SK-N-SH (cell line): ENCODE results near the gene AVPI1. TPM values are rescaled to one million over a fixed set of nuclear protein-coding genes. Genes with fewer than 3 reads are reported as not detected.
"Not testable (repeated sequence)": the region's sequence is repeated elsewhere in the genome, so short reads cannot be mapped to it uniquely, and the experiment has no call there.

Source experiments
- CTCF ChIA-PET: fragments of 300-600, 350-600 bp; formaldehyde crosslinking; extraction: SDS; loops from one replicate; lab custom pipeline; 2021; lab: Yijun Ruan, JAX
- POLR2A ChIA-PET: fragments of 350-600 bp; sonication (Branson Sonifier 250); formaldehyde crosslinking; extraction: SDS; loops from one replicate; lab custom pipeline; 2020; ENCODE audit warnings: antibody characterized with exemption, inconsistent platforms; lab: Yijun Ruan, JAX
- DNase-seq: peaks from one replicate; pipeline ENCODE4 v3.0.0; 2012
- H2AFZ ChIP-seq: fragments of 200-600 bp; sonication (generic); 2 replicates; pipeline ENCODE4 v1.8.1; 2016; ENCODE audit warnings: antibody characterized with exemption, mild to moderate bottlenecking, low read depth
- H3F3A ChIP-seq: fragments of 200-600 bp; sonication (generic); replicated peaks from 2 replicates; pipeline ENCODE3; 2016; ENCODE audit warnings: antibody characterized with exemption, mild to moderate bottlenecking; ENCODE audit not compliant: insufficient read depth
- H3K27ac ChIP-seq, 2 experiments: fragments of 200-500 bp in 1 of 2; fragments of 200-600 bp in 1 of 2; sonication (Bioruptor generic) in 1 of 2; sonication (generic), shearing (Covaris generic) in 1 of 2; 2 replicates each; pipeline versions ENCODE4 v1.5.1 to v1.6.1; 2014 to 2016; ENCODE audit warnings: low read depth in 2 of 2, inconsistent platforms in 1 of 2, low read length in 1 of 2, mild to moderate bottlenecking in 1 of 2, mixed read lengths in 1 of 2
- H3K27me3 ChIP-seq: fragments of 200-600 bp; sonication (generic), shearing (Covaris generic); 2 replicates; pipeline ENCODE4 v1.6.1; 2016; ENCODE audit warnings: mixed run types; ENCODE audit not compliant: insufficient read depth
- H3K36me3 ChIP-seq, 2 experiments: fragments of 200-500 bp in 1 of 2; fragments of 200-600 bp in 1 of 2; sonication (Bioruptor generic) in 1 of 2; sonication (generic) in 1 of 2; replicated peaks in 1 of 2; 2 replicates each; pipeline versions ENCODE3 to v1.5.1; 2014 to 2016; ENCODE audit warnings: low read length in 1 of 2, mild to moderate bottlenecking in 1 of 2; ENCODE audit not compliant: insufficient read depth in 2 of 2, control insufficient read depth in 1 of 2
- H3K4me1 ChIP-seq, 2 experiments: fragments of 200-500 bp in 1 of 2; fragments of 200-600 bp in 1 of 2; sonication (Bioruptor generic) in 1 of 2; sonication (generic), shearing (Covaris generic) in 1 of 2; 2 replicates each; pipeline versions ENCODE4 v1.5.1 to v1.6.1; 2014 to 2016; ENCODE audit warnings: low read depth in 1 of 2, low read length in 1 of 2, mixed run types in 1 of 2; ENCODE audit not compliant: insufficient read depth in 2 of 2, control insufficient read depth in 1 of 2
- H3K4me2 ChIP-seq: fragments of 200-600 bp; sonication (generic), shearing (Covaris generic); 2 replicates; pipeline ENCODE4 v1.6.1; 2017; ENCODE audit warnings: mixed run types
- H3K4me3 ChIP-seq, 2 experiments: fragments of 200-500 bp in 1 of 2; fragments of 200-600 bp in 1 of 2; sonication (Bioruptor generic) in 1 of 2; sonication (generic), shearing (Covaris generic) in 1 of 2; 2 replicates each; pipeline versions ENCODE4 v1.5.1 to v1.8.1; 2014 to 2016; ENCODE audit warnings: low read depth in 2 of 2, inconsistent platforms in 1 of 2, low read length in 1 of 2, mild to moderate bottlenecking in 1 of 2, mixed read lengths in 1 of 2, moderate library complexity in 1 of 2
- H3K79me2 ChIP-seq: fragments of 200-600 bp; sonication (generic); 2 replicates; pipeline ENCODE4 v1.8.1; 2017; ENCODE audit warnings: mild to moderate bottlenecking; ENCODE audit not compliant: insufficient read depth
- H3K9ac ChIP-seq: fragments of 200-600 bp; sonication (generic); 2 replicates; pipeline ENCODE4 v1.6.1; 2017; ENCODE audit warnings: mixed run types
- H3K9me2 ChIP-seq: fragments of 200-600 bp; sonication (generic); 2 replicates; pipeline ENCODE4 v1.6.1; 2017; ENCODE audit warnings: mixed run types
- H3K9me3 ChIP-seq: fragments of 200-600 bp; sonication (generic); 2 replicates; pipeline ENCODE4 v1.6.1; 2017; ENCODE audit warnings: mixed run types, mild to moderate bottlenecking, moderate library complexity
- H4K20me1 ChIP-seq: fragments of 200-600 bp; sonication (generic); 2 replicates; pipeline ENCODE4 v1.6.1; 2017; ENCODE audit warnings: mild to moderate bottlenecking, mixed run types; ENCODE audit not compliant: insufficient read depth
- CTCF ChIP-seq: fragments of 200-600 bp; sonication (generic); IDR thresholded peaks from 2 replicates; pipeline ENCODE4 v1.6.1; 2017; ENCODE audit warnings: antibody characterized with exemption, mild to moderate bottlenecking, moderate library complexity
- EP300 ChIP-seq, 2 experiments: IDR thresholded peaks; 2 replicates each; pipeline versions ENCODE4 v1.4.0 to v1.6.1; 2012; ENCODE audit warnings: borderline replicate concordance in 1 of 2, low read depth in 1 of 2, low read length in 1 of 2
- FOXJ3 ChIP-seq: sonication (generic); formaldehyde crosslinking; IDR thresholded peaks from 2 replicates; pipeline ENCODE4 v1.5.1; 2020; ENCODE audit warnings: mild to moderate bottlenecking, missing genetic modification reagents
- GATA2 ChIP-seq: sonication (generic); formaldehyde crosslinking; IDR thresholded peaks from 2 replicates; pipeline ENCODE4 v1.5.0; 2020; ENCODE audit warnings: mild to moderate bottlenecking, missing genetic modification reagents
- RCOR1 ChIP-seq: fragments of 150-350 bp; IDR thresholded peaks from 2 replicates; pipeline ENCODE4 v1.6.1; 2017; ENCODE audit warnings: antibody characterized with exemption, low read length
- REST ChIP-seq: IDR thresholded peaks from 2 replicates; pipeline ENCODE4 v1.6.1; 2012; ENCODE audit warnings: mild to moderate bottlenecking, low read depth, low read length, moderate library complexity
- SIN3A ChIP-seq: IDR thresholded peaks from 2 replicates; pipeline ENCODE4 v1.6.1; 2012; ENCODE audit warnings: low read depth, mild to moderate bottlenecking, low read length, moderate library complexity, borderline replicate concordance
- TCF12 ChIP-seq: IDR thresholded peaks from 2 replicates; pipeline ENCODE4 v1.4.0; 2012
- TEAD4 ChIP-seq: IDR thresholded peaks from 2 replicates; pipeline ENCODE4 v1.4.0; 2012; ENCODE audit warnings: mild to moderate bottlenecking, borderline replicate concordance; ENCODE audit not compliant: insufficient read depth
- USF1 ChIP-seq: IDR thresholded peaks from 2 replicates; pipeline ENCODE4 v1.4.0; 2012; ENCODE audit warnings: low read depth, borderline replicate concordance
- WGBS: methylation state at CpG from one replicate; pipeline ENCODE4 v1.1.6; 2017; ENCODE audit warnings: low lambda C conversion rate; 5-methylcytosine and 5-hydroxymethylcytosine counted together
- polyA plus RNA-seq, 3 experiments: library from polyadenylated mRNA; depleted of rRNA; stranded (reverse); fragments of >200 nt; gene quantifications; 2 replicates each; pipeline ENCODE4 v1.2.3, GENCODE V29; 2012

AVPI1 gene
- polyA plus RNA-seq, 1 of the 3 experiments (the other 2 are of a cell fraction): 6.3 TPM

GRCh38 chr10:97643441-97643985 lies 43.5 kb downstream of the AVPI1 start (continued):
- no peak for TF ChIP-seq REST
- TF ChIP-seq SIN3A: no peak
- TF ChIP-seq FOXJ3 (CRISPR knock-in tag): no peak
- no peak for TF ChIP-seq TEAD4
- TF ChIP-seq CTCF: no peak
- no peak for TF ChIP-seq TCF12
- TF ChIP-seq USF1: no peak
- no peak for TF ChIP-seq EP300 (IDR thresholded peaks at IDR 0.05; ENCODE audit: borderline replicate concordance in 1 of 2, low read depth in 1 of 2, low read length in 1 of 2)
- no peak for TF ChIP-seq RCOR1
- TF ChIP-seq GATA2 (CRISPR knock-in tag): no peak
- TF ChIP-seq, all 33 proteins: peak for 0

- CTCF ChIA-PET: interaction anchor here (0.8 to 1.9 kb wide), 4 partner anchors 26 to 235 kb away, joined by 3 to 5 read pairs (median 4); no protein-coding TSS in a partner anchor
- H4K20me1 ChIP-seq, H3K9ac ChIP-seq, H3K4me3 ChIP-seq, H3K27me3 ChIP-seq, H3K9me3 ChIP-seq, H3K9me2 ChIP-seq, H3K4me1 ChIP-seq, H2AFZ ChIP-seq, DNase-seq, POLR2A ChIA-PET: not testable (repeated sequence)
- H3K79me2 ChIP-seq: peaks cover 64% of the 10 kb centered on the region
- H3K36me3 ChIP-seq: peaks cover 14 to 25% of the 10 kb centered on the region in 2 experiments
- WGBS: 92% methylated on average over 13 of the region's 13 CpGs
- H3K4me2 ChIP-seq: peak overlapping the region; percentile 91
- H3K27ac ChIP-seq: peak overlapping the region in 1 of 2 experiments; percentile 81; a peak in 1 of 4 replicates
- H3F3A ChIP-seq: peaks cover 16% of the 10 kb centered on the region
Observed at GRCh38 chr10:97642471-97643159, 44.4 kb downstream of the AVPI1 start.
